Testis (tissue), 2 donors: ENCODE measurements around the gene RABGAP1L.

Source experiments
- CTCF ChIP-seq, 3 experiments: fragments of 450-650 bp in 2 of 3; fragments of 200-600 bp in 1 of 3; sonication (generic) in 1 of 3; IDR thresholded peaks; one replicate each; pipeline ENCODE4 v1.5.1; 2016 to 2019; ENCODE audit warnings: antibody characterized with exemption in 3 of 3, mild to moderate bottlenecking in 2 of 3, moderate library complexity in 1 of 3
- POLR2A ChIP-seq: fragments of 450-650 bp; IDR thresholded peaks from one replicate; pipeline ENCODE4 v1.6.1; 2017; ENCODE audit warnings: antibody characterized with exemption, mild to moderate bottlenecking, moderate library complexity

- TF ChIP-seq CTCF (IDR thresholded peaks at IDR 0.05) (no peak), POLR2A (no peak)
Observed at GRCh38 chr1:174659823-174660222, 500.5 kb downstream of the RABGAP1L start.
